SW480 (cell line): ENCODE results near the gene SLC28A1.

Source experiments
- DNase-seq: peaks from one replicate; pipeline ENCODE4 v3.0.0-alpha.2; 2016; ENCODE audit warnings: low spot score

The SLC28A1 gene

GRCh38 chr15:84883916-84884781, at the start of gene SLC28A1:
Gene SLC28A1 (plus strand): TSS chr15:84884662. CDS start chr15:84887761, 3,099 bp downstream.
- no peak for DNase-seq

- DNase-seq = no peak
These were observed 49.5 kb upstream of the SLC28A1 start for GRCh38 chr15:84834969-84835368.

GRCh38 chr15:84835661-84836337, 48.7 kb upstream of the SLC28A1 start:
- no peak for DNase-seq

GRCh38 chr15:84836844-84837243, 47.6 kb upstream of the SLC28A1 start:
- DNase-seq = no peak

GRCh38 chr15:84839714-84840113, 44.7 kb upstream of the SLC28A1 start:
- DNase-seq = no peak

- no peak for DNase-seq
These were observed 44.2 kb upstream of the SLC28A1 start for GRCh38 chr15:84840255-84840654.

GRCh38 chr15:84840741-84841429, 43.6 kb upstream of the SLC28A1 start:
- DNase-seq = peak; percentile 90

- DNase-seq = no peak
These were observed 41.7 kb upstream of the SLC28A1 start for GRCh38 chr15:84842781-84843180.

GRCh38 chr15:84844964-84845363, 39.5 kb upstream of the SLC28A1 start:
- DNase-seq = no peak

GRCh38 chr15:84845631-84846030, 38.8 kb upstream of the SLC28A1 start:
- DNase-seq = peak; percentile 33

GRCh38 chr15:84846269-84846668, 38.2 kb upstream of the SLC28A1 start:
- DNase-seq = no peak

- DNase-seq = no peak
These were observed 37.1 kb upstream of the SLC28A1 start for GRCh38 chr15:84847382-84847781.

GRCh38 chr15:84852212-84852611, 32.2 kb upstream of the SLC28A1 start:
- no peak for DNase-seq

GRCh38 chr15:84855136-84855535, 29.3 kb upstream of the SLC28A1 start:
- DNase-seq = no peak

GRCh38 chr15:84855765-84856164, 28.7 kb upstream of the SLC28A1 start:
- DNase-seq = no peak

- no peak for DNase-seq
These were observed 27.6 kb upstream of the SLC28A1 start for GRCh38 chr15:84856731-84857417.

GRCh38 chr15:84857418-84858004, 27.0 kb upstream of the SLC28A1 start:
- DNase-seq = no peak

- DNase-seq = no peak
These were observed 26.2 kb upstream of the SLC28A1 start for GRCh38 chr15:84858231-84858630.

GRCh38 chr15:84859144-84859543, 25.3 kb upstream of the SLC28A1 start:
- no peak for DNase-seq

GRCh38 chr15:84859651-84860050, 24.8 kb upstream of the SLC28A1 start:
- DNase-seq = no peak

- no peak for DNase-seq
These were observed 22.7 kb upstream of the SLC28A1 start for GRCh38 chr15:84861781-84862180.
